CD4-positive, alpha-beta T cell (primary cell): ENCODE measurements around the gene ROCK2. TPM values are rescaled to one million over a fixed set of nuclear protein-coding genes. Genes with fewer than 3 reads are reported as not detected.

ENCODE experiments used
- ATAC-seq: fragments of 200-7000 bp; cut with Tn5 transposase; one replicate; pipeline ENCODE4 v1.10.0; 2022; ENCODE audit warnings: mild to moderate bottlenecking; ENCODE audit not compliant: poor library complexity
- CTCF ChIA-PET: fragments of 350-600 bp; sonication (Branson Sonifier 250); formaldehyde crosslinking; loops from one replicate; lab custom pipeline; 2021; ENCODE audit warnings: antibody characterized with exemption, inconsistent platforms; lab: Charles Lee
- POLR2A ChIA-PET: fragments of 350-600 bp; sonication (Branson Sonifier 250); formaldehyde crosslinking; loops from one replicate; lab custom pipeline; 2021; ENCODE audit warnings: antibody characterized with exemption, inconsistent platforms; lab: Charles Lee
- DNase-seq, 14 experiments: peaks; one replicate each; pipeline ENCODE4 v3.0.0-alpha.2; 2013 to 2020; ENCODE audit warnings: mixed read lengths in 2 of 14
- H3K27ac ChIP-seq, 2 donors: one replicate each; pipeline versions ENCODE4 v1.5.1 to v1.7.0; 2013; ENCODE audit warnings: low read length in 2 of 2, low read depth in 1 of 2, mild to moderate bottlenecking in 1 of 2
- H3K27me3 ChIP-seq, 2 experiments: 1 replicate in 1 of 2; 2 replicates in 1 of 2; pipeline versions ENCODE4 v1.6.1 to v1.7.0; 2013; ENCODE audit warnings: low read length in 2 of 2, control low read depth in 1 of 2, mild to moderate bottlenecking in 1 of 2, moderate library complexity in 1 of 2; ENCODE audit not compliant: insufficient read depth in 2 of 2, control insufficient read depth in 1 of 2
- H3K36me3 ChIP-seq: one replicate; pipeline ENCODE4 v1.6.1; 2013; ENCODE audit warnings: low read length, control low read depth; ENCODE audit not compliant: insufficient read depth
- H3K4me1 ChIP-seq: one replicate; pipeline ENCODE4 v1.6.1; 2013; ENCODE audit warnings: low read length, control low read depth; ENCODE audit not compliant: insufficient read depth
- H3K4me3 ChIP-seq: one replicate; pipeline ENCODE4 v1.5.1; 2013; ENCODE audit warnings: mild to moderate bottlenecking, low read length, moderate library complexity
- H3K9me3 ChIP-seq, 2 experiments: 1 replicate in 1 of 2; 2 replicates in 1 of 2; pipeline versions ENCODE4 v1.6.1 to v1.7.0; 2013; ENCODE audit warnings: low read length in 2 of 2, mild to moderate bottlenecking in 2 of 2, control low read depth in 1 of 2, moderate library complexity in 1 of 2; ENCODE audit not compliant: control insufficient read depth in 1 of 2, insufficient read depth in 1 of 2
- H3K27ac Mint-ChIP-seq: one replicate; pipeline ENCODE4 v1.8.0; 2020; ENCODE audit warnings: mixed read lengths
- H3K27me3 Mint-ChIP-seq: one replicate; pipeline ENCODE4 v1.8.0; 2021; ENCODE audit warnings: mixed read lengths
- H3K36me3 Mint-ChIP-seq: one replicate; pipeline ENCODE4 v1.8.0; 2021; ENCODE audit warnings: low read depth, mixed read lengths
- H3K4me1 Mint-ChIP-seq: one replicate; pipeline ENCODE4 v1.8.0; 2021; ENCODE audit warnings: low read depth, mixed read lengths
- H3K4me3 Mint-ChIP-seq: one replicate; pipeline ENCODE4 v1.8.0; 2020; ENCODE audit warnings: mild to moderate bottlenecking, mixed read lengths
- H3K9me3 Mint-ChIP-seq: one replicate; pipeline ENCODE4 v1.8.0; 2020; ENCODE audit warnings: mixed read lengths
- intact Hi-C, 2 experiments: fragments of 100-400 bp; cut with DNase I in 1 of 2; cut with micrococcal nuclease in 1 of 2; formaldehyde crosslinking; loops; one replicate each; pipeline versions ENCODE4 v1.15.1 to v1.9.0; 2023 to 2025; cut with DNase I, micrococcal nuclease
- total RNA-seq, 174 experiments: library from RNA in 2 of 174; stranded (reverse) in 2 of 174; gene quantifications; one replicate each; pipeline ENCODE4 v1.2.3 and lab custom pipeline; 2021 to 2026
- TF ChIP-seq, protein P1 (sequence below): fragments of 200-600 bp; IDR thresholded peaks from one replicate; pipeline ENCODE4 v1.8.0; 2022; ENCODE audit warnings: antibody characterized with exemption, mild to moderate bottlenecking

Gene ROCK2
- total RNA-seq, 2 experiments from 2014 or later, result 6.9 to 9.4 TPM

DNA sequence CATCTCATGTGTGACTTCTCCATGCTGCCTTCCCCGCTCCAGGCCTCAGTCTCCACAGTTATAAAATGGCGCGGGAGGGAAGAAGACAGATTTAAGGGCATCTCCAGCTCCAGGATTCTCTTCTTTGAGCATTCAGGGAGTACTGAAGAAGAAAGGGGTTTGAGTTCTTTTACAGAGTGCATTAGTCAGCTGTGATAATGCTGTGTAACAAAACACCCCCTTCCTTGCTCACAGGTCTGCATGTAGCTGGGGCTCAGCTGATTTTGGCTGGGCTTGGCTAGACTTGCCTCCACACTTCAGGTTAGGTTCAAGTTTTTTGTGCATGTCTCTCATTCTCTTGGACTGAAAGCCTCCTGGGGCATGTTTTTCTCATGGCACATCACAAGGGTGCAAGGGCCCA is 197.2 kb downstream of the ROCK2 start:
- H3K4me3 Mint-ChIP-seq, result no peak overlapping the region
- no peak overlapping the region for H3K4me3 ChIP-seq
- CTCF ChIA-PET, result no interaction called here
- TF ChIP-seq, protein P1, sequence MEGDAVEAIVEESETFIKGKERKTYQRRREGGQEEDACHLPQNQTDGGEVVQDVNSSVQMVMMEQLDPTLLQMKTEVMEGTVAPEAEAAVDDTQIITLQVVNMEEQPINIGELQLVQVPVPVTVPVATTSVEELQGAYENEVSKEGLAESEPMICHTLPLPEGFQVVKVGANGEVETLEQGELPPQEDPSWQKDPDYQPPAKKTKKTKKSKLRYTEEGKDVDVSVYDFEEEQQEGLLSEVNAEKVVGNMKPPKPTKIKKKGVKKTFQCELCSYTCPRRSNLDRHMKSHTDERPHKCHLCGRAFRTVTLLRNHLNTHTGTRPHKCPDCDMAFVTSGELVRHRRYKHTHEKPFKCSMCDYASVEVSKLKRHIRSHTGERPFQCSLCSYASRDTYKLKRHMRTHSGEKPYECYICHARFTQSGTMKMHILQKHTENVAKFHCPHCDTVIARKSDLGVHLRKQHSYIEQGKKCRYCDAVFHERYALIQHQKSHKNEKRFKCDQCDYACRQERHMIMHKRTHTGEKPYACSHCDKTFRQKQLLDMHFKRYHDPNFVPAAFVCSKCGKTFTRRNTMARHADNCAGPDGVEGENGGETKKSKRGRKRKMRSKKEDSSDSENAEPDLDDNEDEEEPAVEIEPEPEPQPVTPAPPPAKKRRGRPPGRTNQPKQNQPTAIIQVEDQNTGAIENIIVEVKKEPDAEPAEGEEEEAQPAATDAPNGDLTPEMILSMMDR, result no peak
- H3K4me1 Mint-ChIP-seq, result no peaks in the 10 kb centered on the region
- H3K9me3 Mint-ChIP-seq, result no peaks in the 10 kb centered on the region
- POLR2A ChIA-PET, result no interaction called here
- intact Hi-C loops, result no loop called here
- H3K27me3 Mint-ChIP-seq, result no peaks in the 10 kb centered on the region
- DNase-seq, result no peak
- H3K27me3 ChIP-seq, result no peaks in the 10 kb centered on the region
- H3K27ac ChIP-seq, result no peak overlapping the region
- no peaks in the 10 kb centered on the region for H3K36me3 ChIP-seq
- no peaks in the 10 kb centered on the region for H3K36me3 Mint-ChIP-seq
- no peak overlapping the region for H3K27ac Mint-ChIP-seq
- peaks cover 0 to 4% of the 10 kb centered on the region in 2 experiments for H3K9me3 ChIP-seq
- no peak for ATAC-seq
- H3K4me1 ChIP-seq, result no peaks in the 10 kb centered on the region

DNA sequence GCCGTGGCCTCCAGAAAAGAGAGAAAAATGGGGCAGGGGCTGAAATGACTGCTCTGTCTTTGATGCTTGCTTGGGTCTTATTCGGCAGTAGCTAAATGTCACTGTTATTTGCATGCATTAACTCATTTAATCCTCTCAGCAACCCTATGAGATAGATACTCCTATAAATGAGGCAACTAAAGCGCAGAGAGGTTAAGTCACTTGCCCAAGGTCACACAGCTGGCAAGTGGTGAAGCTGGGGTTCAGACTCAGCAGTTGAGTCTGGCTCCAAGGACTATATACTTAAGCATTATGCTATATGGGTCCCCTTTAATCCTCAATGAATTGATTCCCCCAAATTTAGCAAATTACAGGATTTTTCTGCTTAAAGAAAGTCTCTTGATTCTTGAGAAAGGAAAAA is 198.4 kb downstream of the ROCK2 start:
- Histone ChIP-seq H3K9me3 (peaks cover 0 to 4% of the 10 kb centered on the region in 2 experiments), H3K27ac (no peak overlapping the region), H3K4me1 (no peaks in the 10 kb centered on the region), H3K27me3 (no peaks in the 10 kb centered on the region), H3K36me3 (no peaks in the 10 kb centered on the region), H3K4me3 (no peak overlapping the region)
- Mint-ChIP-seq H3K27ac (no peak overlapping the region), H3K4me1 (no peaks in the 10 kb centered on the region), H3K27me3 (peaks cover 5% of the 10 kb centered on the region), H3K4me3 (no peak overlapping the region), H3K36me3 (no peaks in the 10 kb centered on the region), H3K9me3 (no peaks in the 10 kb centered on the region)
- no peak for ATAC-seq
- TF ChIP-seq, protein P1, result no peak
- CTCF ChIA-PET, result no interaction called here
- DNase-seq, result no peak
- intact Hi-C loops, result no loop called here
- POLR2A ChIA-PET, result no interaction called here

DNA sequence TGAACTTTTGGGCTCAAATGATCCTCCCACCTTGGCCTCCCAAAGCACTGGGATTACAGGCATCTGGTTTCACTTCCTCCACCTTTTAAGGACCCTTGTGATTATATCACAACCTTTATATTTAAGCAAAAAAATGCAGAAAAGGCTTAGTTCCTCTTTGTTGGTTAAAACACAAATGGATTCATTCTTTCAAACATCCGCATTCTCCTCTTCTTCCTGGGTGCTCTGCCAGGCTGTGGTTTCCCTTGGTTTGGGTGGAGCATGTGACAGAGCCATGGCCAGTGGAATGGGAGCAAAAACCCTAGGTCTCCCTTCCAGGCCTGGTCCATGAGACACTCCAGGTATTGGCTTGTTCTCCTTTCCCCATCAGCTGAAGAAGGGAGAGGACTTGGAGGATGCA is 199.1 kb downstream of the ROCK2 start:
- H3K27me3 Mint-ChIP-seq, result peaks cover 10% of the 10 kb centered on the region
- no peaks in the 10 kb centered on the region for H3K36me3 ChIP-seq
- no peak overlapping the region for H3K27ac ChIP-seq
- H3K9me3 ChIP-seq, result peaks cover 0 to 4% of the 10 kb centered on the region in 2 experiments
- ATAC-seq (no peak), DNase-seq (no peak)
- no peaks in the 10 kb centered on the region for H3K4me1 ChIP-seq
- no peaks in the 10 kb centered on the region for H3K4me1 Mint-ChIP-seq
- ChIA-PET CTCF (no interaction called here), POLR2A (interaction anchor here (0.7 kb wide), 1 partner anchor 12 kb away, joined by 3 read pairs; a partner anchor contains a TSS)
- H3K27ac Mint-ChIP-seq, result no peak overlapping the region
- no peaks in the 10 kb centered on the region for H3K9me3 Mint-ChIP-seq
- TF ChIP-seq, protein P1, result no peak
- H3K36me3 Mint-ChIP-seq, result no peaks in the 10 kb centered on the region
- H3K4me3 Mint-ChIP-seq, result no peak overlapping the region
- intact Hi-C loops, result no loop called here
- H3K27me3 ChIP-seq, result no peaks in the 10 kb centered on the region
- no peak overlapping the region for H3K4me3 ChIP-seq
